ENCODE results near the gene GLB1L3. TPM values are rescaled to one million over a fixed set of nuclear protein-coding genes. Genes with fewer than 3 reads are reported as not detected.

The GLB1L3 gene
- total RNA-seq, 1 experiment from 2014 or later, result not detected

- no peak for DNase-seq (ENCODE audit: low read depth)
Observed at GRCh38 chr11:134362192-134362901, 86.2 kb downstream of the GLB1L3 start.

- DNase-seq (ENCODE audit: low read depth), result no peak
Observed at GRCh38 chr11:134363161-134363560, 87.0 kb downstream of the GLB1L3 start.

- no peak for DNase-seq (ENCODE audit: low read depth)
Observed at GRCh38 chr11:134363592-134363991, 87.4 kb downstream of the GLB1L3 start.

GRCh38 chr11:134364261-134364660 is 88.1 kb downstream of the GLB1L3 start:
- DNase-seq (ENCODE audit: low read depth), result no peak

- no peak for DNase-seq (ENCODE audit: low read depth)
Observed at GRCh38 chr11:134365011-134365925, 89.1 kb downstream of the GLB1L3 start.

- DNase-seq (ENCODE audit: low read depth), result no peak
Observed at GRCh38 chr11:134366254-134366653, 90.1 kb downstream of the GLB1L3 start.

GRCh38 chr11:134367781-134368180 is 91.6 kb downstream of the GLB1L3 start:
- DNase-seq (ENCODE audit: low read depth), result no peak

Other genes starting within 250 kb of the GLB1L3 start
- 116 and 152 TPM in 2 replicates for gene JAM3, start 207.3 kb upstream of the GLB1L3 start, total RNA-seq (2014; rRNA removed)
- 30.6 and 38.9 TPM in 2 replicates for gene NCAPD3, start 52.4 kb upstream of the GLB1L3 start, total RNA-seq (2014; rRNA removed)
- gene VPS26B, start 51.7 kb upstream of the GLB1L3 start, total RNA-seq (2014; rRNA removed), result 35.8 and 39.6 TPM in 2 replicates
- gene THYN1, start 23.0 kb upstream of the GLB1L3 start, total RNA-seq (2014; rRNA removed), result 48.4 and 52.4 TPM in 2 replicates
- gene ACAD8, start 22.8 kb upstream of the GLB1L3 start, total RNA-seq (2014; rRNA removed), result 23.4 and 25.2 TPM in 2 replicates
- not detected in 2 replicates for gene GLB1L2, start 55.6 kb downstream of the GLB1L3 start, total RNA-seq (2014; rRNA removed)
- not detected in 2 replicates for gene B3GAT1, start 135.9 kb downstream of the GLB1L3 start, total RNA-seq (2014; rRNA removed)